H9 (cell line): ENCODE results near the gene COL11A1. TPM values are rescaled to one million over a fixed set of nuclear protein-coding genes. Genes with fewer than 3 reads are reported as not detected.
"Not testable (repeated sequence)": the region's sequence is repeated elsewhere in the genome, so short reads cannot be mapped to it uniquely, and the experiment has no call there.

Experiments used
- DNase-seq: peaks from one replicate; pipeline ENCODE4 v3.0.0-alpha.2; 2017
- H2AFZ ChIP-seq: one replicate; pipeline ENCODE4 v1.6.1; 2013; ENCODE audit warnings: mild to moderate bottlenecking, low read length, control low read depth, moderate library complexity
- H2AK5ac ChIP-seq: 2 replicates; pipeline ENCODE4 v1.6.1; 2013; ENCODE audit warnings: low read length, control low read depth, mixed read lengths; ENCODE audit not compliant: insufficient read length
- H2BK120ac ChIP-seq: one replicate; pipeline ENCODE4 v1.6.1; 2013; ENCODE audit warnings: low read depth, mild to moderate bottlenecking, low read length, control low read depth, inconsistent platforms; ENCODE audit not compliant: poor library complexity, severe bottlenecking
- H2BK12ac ChIP-seq: 2 replicates; pipeline ENCODE4 v1.6.1; 2013; ENCODE audit warnings: low read length, control low read depth, mixed read lengths, low read depth; ENCODE audit not compliant: insufficient read length
- H2BK15ac ChIP-seq: 2 replicates; pipeline ENCODE4 v1.6.1; 2013; ENCODE audit warnings: low read depth, low read length, control low read depth
- H2BK20ac ChIP-seq: one replicate; pipeline ENCODE4 v1.6.1; 2013; ENCODE audit warnings: low read depth, mild to moderate bottlenecking, low read length, control low read depth, inconsistent platforms; ENCODE audit not compliant: poor library complexity, severe bottlenecking
- H2BK5ac ChIP-seq: 2 replicates; pipeline ENCODE4 v1.6.1; 2013; ENCODE audit warnings: low read length, control low read depth, mixed read lengths; ENCODE audit not compliant: insufficient read length
- H3K14ac ChIP-seq: 2 replicates; pipeline ENCODE4 v1.6.1; 2013; ENCODE audit warnings: low read length, control low read depth; ENCODE audit not compliant: insufficient read depth
- H3K18ac ChIP-seq: 2 replicates; pipeline ENCODE4 v1.6.1; 2013; ENCODE audit warnings: low read depth, mild to moderate bottlenecking, mixed read lengths, low read length, control low read depth; ENCODE audit not compliant: insufficient read length
- H3K23ac ChIP-seq: 2 replicates; pipeline ENCODE4 v1.6.1; 2013; ENCODE audit warnings: low read length, control low read depth, mixed read lengths, low read depth; ENCODE audit not compliant: insufficient read length
- H3K23me2 ChIP-seq: 2 replicates; pipeline ENCODE4 v1.6.1; 2013; ENCODE audit warnings: low read depth, mild to moderate bottlenecking, mixed read lengths, low read length, control low read depth; ENCODE audit not compliant: insufficient read length, poor library complexity, severe bottlenecking
- H3K27ac ChIP-seq: 2 replicates; pipeline ENCODE4 v1.5.1; 2013; ENCODE audit warnings: low read length, control low read depth, mixed read lengths, low read depth; ENCODE audit not compliant: insufficient read length
- H3K27me3 ChIP-seq: 2 replicates; pipeline ENCODE4 v1.6.1; 2013; ENCODE audit warnings: low read length, control low read depth, inconsistent platforms; ENCODE audit not compliant: insufficient read depth
- H3K4ac ChIP-seq: 2 replicates; pipeline ENCODE4 v1.6.1; 2013; ENCODE audit warnings: low read depth, mild to moderate bottlenecking, control low read depth, inconsistent platforms, low read length, moderate library complexity
- H3K4me1 ChIP-seq: 2 replicates; pipeline ENCODE4 v1.6.1; 2013; ENCODE audit warnings: low read length, control low read depth, inconsistent platforms; ENCODE audit not compliant: insufficient read depth
- H3K4me2 ChIP-seq: 2 replicates; pipeline ENCODE4 v1.6.1; 2013; ENCODE audit warnings: low read length, control low read depth, mixed read lengths; ENCODE audit not compliant: insufficient read length, insufficient read depth
- H3K56ac ChIP-seq: 2 replicates; pipeline ENCODE4 v1.6.1; 2013; ENCODE audit warnings: low read depth, mild to moderate bottlenecking, mixed read lengths, low read length, control low read depth; ENCODE audit not compliant: insufficient read length
- H3K79me1 ChIP-seq: 2 replicates; pipeline ENCODE4 v1.6.1; 2013; ENCODE audit warnings: low read depth, mild to moderate bottlenecking, moderate library complexity, low read length, control low read depth, inconsistent platforms; ENCODE audit not compliant: insufficient read depth, poor library complexity, severe bottlenecking
- H3K79me2 ChIP-seq: 2 replicates; pipeline ENCODE4 v1.6.1; 2013; ENCODE audit warnings: low read length, control low read depth, inconsistent platforms; ENCODE audit not compliant: insufficient read depth
- H3K9ac ChIP-seq: 2 replicates; pipeline ENCODE4 v1.6.1; 2013; ENCODE audit warnings: low read length, control low read depth, mixed read lengths; ENCODE audit not compliant: insufficient read length; ENCODE audit errors: extremely low read depth
- H3K9me3 ChIP-seq: one replicate; pipeline ENCODE4 v1.6.1; 2013; ENCODE audit warnings: low read depth, low read length, inconsistent platforms; ENCODE audit not compliant: control insufficient read depth
- H3T11ph ChIP-seq: one replicate; pipeline ENCODE4 v1.6.1; 2013; ENCODE audit warnings: mild to moderate bottlenecking, low read length, control low read depth, inconsistent platforms
- H4K20me1 ChIP-seq: one replicate; pipeline ENCODE4 v1.6.1; 2013; ENCODE audit not compliant: control insufficient read depth, insufficient read length, insufficient read depth
- H4K5ac ChIP-seq: 2 replicates; pipeline ENCODE4 v1.6.1; 2013; ENCODE audit warnings: low read depth, mild to moderate bottlenecking, mixed read lengths, low read length, control low read depth; ENCODE audit not compliant: insufficient read length
- H4K8ac ChIP-seq: replicated peaks from 2 replicates; pipeline ENCODE4 v1.6.1; 2013; ENCODE audit warnings: low read length, control low read depth, mixed read lengths, low read depth; ENCODE audit not compliant: insufficient read length
- H4K91ac ChIP-seq: 2 replicates; pipeline ENCODE4 v1.6.1; 2013; ENCODE audit warnings: low read depth, mild to moderate bottlenecking, moderate library complexity, mixed read lengths, low read length, control low read depth; ENCODE audit not compliant: insufficient read length
- H3K27ac Mint-ChIP-seq, 3 experiments: 2 replicates in 2 of 3; 3 replicates in 1 of 3; pipeline ENCODE4 v1.8.0; 2020 to 2021; ENCODE audit warnings: mixed read lengths in 3 of 3, mild to moderate bottlenecking in 1 of 3, moderate library complexity in 1 of 3
- H3K27me3 Mint-ChIP-seq: 2 replicates; pipeline ENCODE4 v1.8.0; 2021; ENCODE audit warnings: low read depth, mild to moderate bottlenecking, moderate library complexity, mixed read lengths
- H3K36me3 Mint-ChIP-seq, 3 experiments: 2 replicates in 2 of 3; 3 replicates in 1 of 3; pipeline ENCODE4 v1.8.0; 2020 to 2021; ENCODE audit warnings: low read depth in 3 of 3, mixed read lengths in 3 of 3; ENCODE audit not compliant: insufficient read depth in 1 of 3
- H3K4me1 Mint-ChIP-seq, 2 experiments: 2 replicates each; pipeline ENCODE4 v1.8.0; 2020; ENCODE audit warnings: mixed read lengths in 2 of 2
- H3K4me3 Mint-ChIP-seq, 2 experiments: 2 replicates in 1 of 2; 3 replicates in 1 of 2; pipeline ENCODE4 v1.8.0; 2020 to 2021; ENCODE audit warnings: mild to moderate bottlenecking in 2 of 2, mixed read lengths in 2 of 2, moderate library complexity in 1 of 2
- H3K9me3 Mint-ChIP-seq, 2 experiments: 2 replicates in 1 of 2; 3 replicates in 1 of 2; pipeline ENCODE4 v1.8.0; 2020; ENCODE audit warnings: mild to moderate bottlenecking in 2 of 2, mixed read lengths in 2 of 2, moderate library complexity in 1 of 2
- CTCF ChIP-seq: fragments of 200-600 bp; sonication (generic); conservative IDR thresholded peaks from 3 replicates; pipeline ENCODE4 v1.8.0; 2021; ENCODE audit warnings: antibody characterized with exemption, mild to moderate bottlenecking
- WGBS: extraction: QIAGEN DNeasy Blood & Tissue Kit; methylation state at CpG from one replicate; pipeline ENCODE4 v1.1.7; 2013; ENCODE audit warnings: missing lambda C conversion rate, low lambda C conversion rate, mixed read lengths; ENCODE audit not compliant: insufficient read length; ENCODE audit errors: extremely low coverage; 5-methylcytosine and 5-hydroxymethylcytosine counted together
- total RNA-seq: library from RNA; stranded (reverse); gene quantifications from 2 replicates; pipeline ENCODE4 v1.2.1, GENCODE V29; 2021

The COL11A1 gene
- total RNA-seq, 1 experiment from 2014 or later = 7.5 TPM

- Histone ChIP-seq H2AK5ac (no peak overlapping the region), H4K91ac (no peak overlapping the region), H2AFZ (no peak overlapping the region), H3K23ac (no peak overlapping the region), H4K20me1 (no peaks in the 10 kb centered on the region), H3K79me2 (no peaks in the 10 kb centered on the region), H3K18ac (no peak overlapping the region), H3K14ac (no peak overlapping the region), H3K79me1 (no peaks in the 10 kb centered on the region), H3K4me1 (no peaks in the 10 kb centered on the region), H2BK12ac (no peak overlapping the region), H2BK15ac (no peak overlapping the region), H3K9me3 (no peaks in the 10 kb centered on the region), H4K8ac (no peak overlapping the region), H3K27me3 (no peaks in the 10 kb centered on the region), H2BK20ac (no peak overlapping the region), H2BK5ac (no peak overlapping the region), H4K5ac (no peak overlapping the region), H3K27ac (no peak overlapping the region), H3K9ac (no peak overlapping the region), H3K23me2 (no peaks in the 10 kb centered on the region), H3K56ac (no peak overlapping the region), H3K4me2 (no peak overlapping the region), H3T11ph (no peak overlapping the region), H3K4ac (no peak overlapping the region), H2BK120ac (no peak overlapping the region)
- H3K27ac Mint-ChIP-seq = no peak overlapping the region
- H3K9me3 Mint-ChIP-seq = peaks cover 0 to 2% of the 10 kb centered on the region in 2 experiments; a peak in 1 of 5 replicates
- no peaks in the 10 kb centered on the region for H3K27me3 Mint-ChIP-seq
- no peaks in the 10 kb centered on the region for H3K4me1 Mint-ChIP-seq
- no peaks in the 10 kb centered on the region for H3K36me3 Mint-ChIP-seq
- DNase-seq = no peak
- no peak overlapping the region for H3K4me3 Mint-ChIP-seq
- WGBS = no CpG with 5 or more reads among the region's 1 CpG
- TF ChIP-seq CTCF = no peak
Observed at GRCh38 chr1:103129255-103129654, 20.9 kb upstream of the COL11A1 start.

GRCh38 chr1:103128256-103128655, 19.9 kb upstream of the COL11A1 start:
- H2AK5ac ChIP-seq, H3K23me2 ChIP-seq, H3K27ac Mint-ChIP-seq, H3K79me1 ChIP-seq, H4K91ac ChIP-seq, H4K8ac ChIP-seq, DNase-seq, H3K14ac ChIP-seq, H3K36me3 Mint-ChIP-seq, H3K9me3 Mint-ChIP-seq, H4K5ac ChIP-seq, H3K56ac ChIP-seq, H4K20me1 ChIP-seq, H3K9me3 ChIP-seq, H3K9ac ChIP-seq, H2BK120ac ChIP-seq, H3K79me2 ChIP-seq, H3K4me1 Mint-ChIP-seq, H2BK12ac ChIP-seq, H3K23ac ChIP-seq, H3K18ac ChIP-seq, H2AFZ ChIP-seq, H3K4ac ChIP-seq, H2BK15ac ChIP-seq, H3K4me1 ChIP-seq, H3K27me3 ChIP-seq, H3K27ac ChIP-seq, H3K27me3 Mint-ChIP-seq, H2BK5ac ChIP-seq, H2BK20ac ChIP-seq, H3K4me2 ChIP-seq, H3K4me3 Mint-ChIP-seq, H3T11ph ChIP-seq: not testable (repeated sequence)
- no CpG with 5 or more reads among the region's 2 CpGs for WGBS
